CD4-positive, alpha-beta T cell treated with Interleukin-12 subunit alpha and Interleukin-12 subunit beta, for 1 hour (primary cell): ENCODE data around the gene TRPM2.

Source experiments
- DNase-seq: peaks from one replicate; pipeline ENCODE4 v3.0.0-alpha.2; 2020

TRPM2 gene

DNA sequence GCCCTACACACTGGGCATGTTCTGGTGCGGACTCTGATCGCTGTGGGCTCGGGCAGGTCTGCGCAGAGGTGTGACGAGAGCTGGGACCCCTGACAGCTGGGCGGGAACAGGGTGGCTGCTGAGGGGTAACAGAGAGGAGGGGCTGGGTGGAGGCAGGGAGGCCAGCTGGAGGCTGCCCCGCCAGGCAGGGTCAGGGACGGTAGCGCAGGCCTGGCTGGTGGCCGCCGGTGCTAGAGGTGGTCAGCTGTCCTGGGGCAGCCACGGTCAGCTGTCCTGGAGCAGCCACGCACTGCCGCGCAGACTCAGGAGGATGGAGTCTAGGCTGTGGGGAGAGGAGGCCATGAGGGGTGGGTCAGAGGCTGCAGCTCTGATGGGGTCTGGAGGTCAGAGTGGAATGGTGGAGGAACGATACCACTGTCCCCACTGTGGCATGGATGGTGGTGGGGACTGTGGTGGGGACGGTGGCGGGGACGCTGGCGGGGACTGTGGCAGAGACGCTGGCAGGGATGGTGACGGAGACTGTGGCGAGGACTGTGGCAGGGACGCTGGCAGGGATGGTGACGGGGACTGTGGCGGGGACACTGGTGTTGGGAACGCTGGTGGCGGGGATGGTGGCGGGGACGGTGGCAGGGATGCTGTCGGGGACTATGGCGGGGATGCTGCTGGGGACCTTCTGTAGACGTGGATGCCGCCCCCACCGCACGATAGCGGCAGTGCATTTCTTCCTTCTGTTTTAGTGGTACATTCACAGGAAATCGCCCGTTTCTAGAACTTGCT, 80.6 kb downstream of the TRPM2 start:
- no peak for DNase-seq

DNA sequence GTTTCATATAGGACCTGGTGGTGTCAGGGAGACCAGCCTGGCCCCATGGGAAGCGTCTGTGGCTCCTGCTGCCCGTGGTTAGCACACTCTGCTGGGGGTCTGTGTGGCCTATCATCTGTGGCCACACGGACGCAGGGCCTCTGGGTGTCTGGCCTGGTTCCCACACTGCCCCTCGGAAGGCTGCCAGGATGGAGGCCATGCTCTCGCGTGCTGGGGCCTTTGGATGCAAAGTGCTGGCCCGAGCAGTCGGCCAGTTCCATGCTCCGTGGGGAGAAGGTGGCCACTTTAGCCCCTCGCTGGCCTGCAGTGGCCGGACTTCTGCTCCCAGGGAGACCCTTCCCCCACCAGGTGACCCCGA, 81.1 kb downstream of the TRPM2 start:
- no peak for DNase-seq

- no peak for DNase-seq
Observed at GRCh38 chr21:44434936-44435635, 81.7 kb downstream of the TRPM2 start.

DNA sequence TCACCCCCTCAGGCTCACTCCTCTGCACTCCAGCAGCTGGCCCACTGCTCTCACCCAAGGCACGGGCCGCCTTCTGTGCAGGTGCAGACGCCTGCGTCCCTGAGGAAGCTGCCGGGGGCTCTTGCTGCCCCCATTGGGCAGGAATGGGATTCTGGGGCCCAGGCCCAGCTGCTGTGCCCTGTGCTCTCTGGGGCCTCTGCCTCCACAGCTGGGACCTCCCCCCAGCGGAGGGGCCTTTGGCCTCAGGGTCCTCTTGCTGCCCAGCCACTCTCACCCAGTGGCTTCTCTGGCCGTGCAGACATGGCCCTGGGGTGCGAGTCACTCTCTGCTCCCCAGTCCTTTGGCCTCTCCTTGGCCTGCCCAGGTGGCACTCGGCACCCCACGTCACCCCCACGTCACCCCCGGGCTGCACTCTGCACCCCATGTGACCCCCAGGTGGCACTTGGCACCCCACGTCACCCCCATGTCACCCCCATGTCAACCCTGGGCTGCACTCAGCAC, 82.7 kb downstream of the TRPM2 start:
- no peak for DNase-seq

DNA sequence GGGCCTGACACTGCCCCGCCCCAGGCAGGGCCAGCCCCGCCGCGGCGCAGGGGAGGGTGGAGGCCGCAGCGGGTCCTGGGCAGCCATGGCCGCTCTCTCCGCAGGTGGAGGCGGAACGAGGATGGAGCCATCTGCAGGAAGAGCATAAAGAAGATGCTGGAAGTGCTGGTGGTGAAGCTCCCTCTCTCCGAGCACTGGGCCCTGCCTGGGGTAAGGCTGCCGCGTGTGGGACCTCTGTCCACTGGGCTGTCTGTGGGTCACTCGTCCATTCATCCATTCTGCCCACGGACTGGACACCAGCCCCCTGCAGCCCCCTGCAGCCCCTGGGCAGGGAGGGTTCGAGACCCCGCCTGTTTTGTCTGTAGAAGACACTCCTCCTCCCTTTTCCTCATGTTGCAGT, 83.5 kb downstream of the TRPM2 start:
- DNase-seq: no peak

DNA sequence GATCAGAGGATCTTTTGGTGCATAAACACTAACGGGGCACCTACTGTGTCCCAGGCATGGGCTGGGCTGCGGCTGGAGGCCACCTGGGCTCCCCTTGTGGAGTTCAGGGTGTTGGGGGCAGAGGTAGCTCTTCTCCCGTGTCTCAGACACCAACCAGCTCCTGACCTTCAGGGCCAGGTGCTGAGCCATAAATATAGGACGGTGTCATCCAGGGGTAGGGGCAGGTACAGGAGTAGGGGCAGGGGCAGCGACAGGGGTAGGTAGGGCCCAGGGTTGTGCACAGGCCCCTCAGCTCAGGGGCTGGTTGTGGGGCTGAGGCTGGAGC, 83.9 kb downstream of the TRPM2 start:
- DNase-seq: no peak

DNA sequence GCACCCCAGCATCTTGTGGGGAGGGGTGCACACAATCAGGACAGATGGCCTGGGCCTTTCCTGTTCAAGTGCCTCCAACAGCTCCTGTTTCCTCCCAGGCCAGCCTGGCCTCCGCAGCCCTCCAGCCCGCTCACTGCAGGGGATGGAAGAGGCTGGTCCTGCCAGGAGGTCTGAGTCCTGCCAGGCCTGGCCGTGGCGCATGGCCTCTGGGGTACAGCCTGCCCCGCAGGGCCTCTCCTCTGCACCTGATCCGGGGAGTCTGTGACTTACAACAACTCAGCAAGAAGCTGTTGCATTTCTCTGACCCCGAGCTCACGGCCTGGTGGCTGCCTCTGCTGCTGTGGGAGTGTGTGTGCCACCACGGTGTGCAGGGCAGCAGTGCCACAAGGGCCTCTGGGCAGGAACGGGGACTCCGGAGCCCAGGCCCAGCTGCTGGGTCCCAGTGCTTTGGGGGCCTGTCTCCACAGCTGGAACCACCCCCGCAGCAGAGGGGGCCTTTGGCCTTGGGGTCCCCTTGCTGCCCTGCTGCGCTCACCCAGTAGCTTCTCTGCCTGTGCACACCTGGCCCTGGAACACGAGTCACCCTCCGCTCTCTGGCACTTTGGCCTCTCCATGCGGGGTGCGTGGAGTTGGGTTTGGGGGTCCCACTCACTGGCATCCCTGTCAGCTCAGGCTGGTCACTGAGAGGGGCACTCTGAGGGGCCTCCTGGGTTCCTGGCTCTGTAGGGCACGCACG, 84.4 kb downstream of the TRPM2 start:
- DNase-seq: no peak

DNA sequence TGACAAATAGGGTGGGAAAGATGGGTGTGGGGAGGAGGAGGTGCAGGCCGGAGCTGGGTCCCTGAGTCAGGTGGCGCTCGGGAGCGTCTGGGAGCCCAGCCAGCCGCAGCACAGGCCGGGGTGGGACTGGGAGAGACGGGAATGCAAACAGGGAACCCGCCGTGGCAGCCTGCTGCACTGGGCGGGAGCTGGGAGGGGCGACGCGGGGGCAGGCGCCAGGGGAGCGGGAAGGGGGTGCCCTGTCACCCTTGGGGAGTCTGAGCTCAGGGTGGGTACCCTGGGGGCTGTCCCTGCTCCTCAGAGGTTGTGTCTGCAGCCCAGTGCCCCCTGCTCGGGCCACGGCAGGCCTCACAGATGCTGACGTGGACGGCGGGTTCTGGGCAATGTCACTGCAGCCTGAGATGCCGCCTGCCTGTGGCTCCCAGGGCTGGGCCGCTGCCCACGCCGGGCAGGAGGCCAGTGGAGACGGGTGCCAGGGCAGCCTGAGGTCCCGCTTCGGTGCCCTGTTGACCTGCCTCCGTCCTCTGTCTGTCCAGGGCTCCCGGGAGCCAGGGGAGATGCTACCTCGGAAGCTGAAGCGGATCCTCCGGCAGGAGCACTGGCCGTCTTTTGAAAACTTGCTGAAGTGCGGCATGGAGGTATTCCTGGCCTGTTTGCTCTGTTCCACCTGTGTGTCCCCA, 85.2 kb downstream of the TRPM2 start:
- DNase-seq: no peak

DNA sequence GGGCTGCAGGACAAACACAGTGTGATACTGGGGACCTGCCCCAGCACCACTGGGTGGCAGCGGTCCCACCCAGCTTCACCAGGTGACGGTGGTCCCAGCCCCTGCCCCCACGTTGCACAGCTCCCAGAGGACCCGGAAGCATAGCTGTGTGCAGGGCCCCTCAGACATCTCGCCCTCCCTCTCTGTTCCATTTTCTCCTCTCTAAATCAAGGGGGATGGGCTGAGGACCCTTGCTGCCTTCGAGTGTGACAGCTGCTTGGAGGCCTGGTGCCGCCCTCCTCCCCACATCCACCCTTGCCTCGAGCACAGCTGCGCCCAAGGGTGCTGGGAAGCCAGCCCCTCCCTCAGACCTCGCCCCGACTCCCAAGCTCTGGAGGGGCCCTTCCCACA, 85.8 kb downstream of the TRPM2 start:
- DNase-seq: no peak

DNA sequence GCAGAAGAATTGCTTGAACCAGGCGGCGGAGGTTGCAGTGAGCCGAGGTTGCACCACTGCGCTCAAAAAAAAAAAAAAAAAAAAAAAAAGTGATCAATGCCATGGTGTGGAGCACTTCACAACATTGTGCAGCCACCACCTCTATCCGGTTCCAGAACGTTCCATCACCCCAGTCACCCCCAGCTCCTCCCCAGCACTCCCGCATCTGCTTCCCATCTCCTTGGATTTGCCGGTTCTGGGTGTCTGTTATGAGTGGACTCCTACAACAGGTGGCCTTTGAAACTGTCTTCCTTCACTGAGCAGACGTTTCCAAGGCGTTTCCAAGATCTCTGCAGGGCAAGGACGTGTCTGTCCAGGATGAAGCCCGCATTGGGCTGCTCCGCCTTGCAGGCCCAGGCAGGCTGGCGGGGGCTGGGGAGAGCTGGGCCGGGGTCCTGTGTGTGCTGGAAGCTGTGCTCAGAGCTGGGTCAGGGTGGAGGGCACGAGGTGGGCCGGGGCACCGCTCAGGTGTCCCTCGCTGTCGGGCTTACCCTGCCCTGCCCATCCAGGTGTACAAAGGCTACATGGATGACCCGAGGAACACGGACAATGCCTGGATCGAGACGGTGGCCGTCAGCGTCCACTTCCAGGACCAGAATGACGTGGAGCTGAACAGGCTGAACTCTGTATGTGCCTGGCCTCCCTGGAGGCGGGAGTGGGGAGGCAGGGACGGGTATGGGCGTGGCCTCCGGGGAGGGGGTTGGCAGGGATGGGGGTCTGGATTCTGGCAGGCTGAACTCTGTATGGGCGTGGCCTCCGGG, 87.0 kb downstream of the TRPM2 start:
- DNase-seq: no peak

DNA sequence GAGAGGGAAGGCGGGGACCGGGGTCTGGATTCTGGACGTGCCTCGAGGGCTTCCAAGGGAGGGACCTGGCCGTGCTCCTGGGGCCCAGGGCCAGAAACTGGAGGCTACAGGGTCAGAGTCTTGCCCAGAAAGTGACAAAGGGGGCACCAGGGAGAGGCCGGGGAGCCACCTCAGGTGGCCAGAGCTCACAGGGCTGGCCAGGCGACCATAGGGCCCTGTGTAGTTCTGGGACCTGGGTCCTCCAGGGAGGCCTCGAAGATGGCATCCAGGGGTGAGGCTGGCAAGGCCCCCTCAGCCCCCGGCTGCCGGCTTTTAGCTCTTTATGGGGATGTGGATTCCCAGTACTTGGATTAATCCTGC, 87.6 kb downstream of the TRPM2 start:
- DNase-seq: no peak

DNA sequence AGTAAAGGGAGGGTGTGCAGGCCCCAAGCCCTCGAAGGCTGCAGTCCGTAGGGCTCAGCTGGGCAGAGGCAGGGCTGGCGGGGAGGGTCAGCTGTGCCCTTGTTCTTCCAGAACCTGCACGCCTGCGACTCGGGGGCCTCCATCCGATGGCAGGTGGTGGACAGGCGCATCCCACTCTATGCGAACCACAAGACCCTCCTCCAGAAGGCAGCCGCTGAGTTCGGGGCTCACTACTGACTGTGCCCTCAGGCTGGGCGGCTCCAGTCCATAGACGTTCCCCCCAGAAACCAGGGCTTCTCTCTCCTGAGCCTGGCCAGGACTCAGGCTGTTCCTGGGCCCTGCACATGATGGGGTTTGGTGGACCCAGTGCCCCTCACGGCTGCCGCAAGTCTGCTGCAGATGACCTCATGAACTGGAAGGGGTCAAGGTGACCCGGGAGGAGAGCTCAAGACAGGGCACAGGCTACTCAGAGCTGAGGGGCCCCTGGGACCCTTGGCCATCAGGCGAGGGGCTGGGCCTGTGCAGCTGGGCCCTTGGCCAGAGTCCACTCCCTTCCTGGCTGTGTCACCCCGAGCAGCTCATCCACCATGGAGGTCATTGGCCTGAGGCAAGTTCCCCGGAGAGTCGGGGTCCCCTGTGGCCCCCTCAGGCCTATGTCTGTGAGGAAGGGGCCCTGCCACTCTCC, 88.3 kb downstream of the TRPM2 start:
- DNase-seq: no peak

GRCh38 chr21:44442266-44443125, 89.1 kb downstream of the TRPM2 start:
- DNase-seq: no peak

DNA sequence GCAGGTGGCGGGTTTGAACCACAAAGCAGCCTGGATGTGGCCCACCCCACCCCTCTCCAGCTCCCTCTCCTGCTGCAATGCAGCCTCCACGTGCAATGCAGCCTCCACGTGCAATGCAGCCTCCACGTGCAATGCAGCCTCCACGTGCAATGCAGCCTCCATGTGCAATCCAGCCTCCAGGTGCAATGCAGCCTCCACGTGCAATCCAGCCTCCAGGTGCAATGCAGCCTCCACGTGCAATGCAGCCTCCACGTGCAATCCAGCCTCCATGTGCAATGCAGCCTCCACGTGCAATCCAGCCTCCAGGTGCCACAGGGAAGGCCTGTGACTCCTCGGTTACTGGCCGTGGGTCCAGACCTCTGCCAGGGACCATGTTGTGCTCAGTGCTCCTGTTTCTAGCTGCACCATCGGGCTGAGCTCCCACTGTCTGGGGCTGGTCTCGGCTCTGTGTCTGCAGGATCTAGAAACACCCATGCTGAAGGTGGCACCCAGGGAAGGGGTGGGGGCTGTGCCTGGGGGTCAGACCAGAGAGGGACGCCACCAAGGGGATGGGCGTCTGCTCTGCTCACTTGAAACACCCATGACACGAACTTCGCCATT, 90.0 kb downstream of the TRPM2 start:
- no peak for DNase-seq

- DNase-seq: no peak
Observed at GRCh38 chr21:44443891-44444285, 90.5 kb downstream of the TRPM2 start.

DNA sequence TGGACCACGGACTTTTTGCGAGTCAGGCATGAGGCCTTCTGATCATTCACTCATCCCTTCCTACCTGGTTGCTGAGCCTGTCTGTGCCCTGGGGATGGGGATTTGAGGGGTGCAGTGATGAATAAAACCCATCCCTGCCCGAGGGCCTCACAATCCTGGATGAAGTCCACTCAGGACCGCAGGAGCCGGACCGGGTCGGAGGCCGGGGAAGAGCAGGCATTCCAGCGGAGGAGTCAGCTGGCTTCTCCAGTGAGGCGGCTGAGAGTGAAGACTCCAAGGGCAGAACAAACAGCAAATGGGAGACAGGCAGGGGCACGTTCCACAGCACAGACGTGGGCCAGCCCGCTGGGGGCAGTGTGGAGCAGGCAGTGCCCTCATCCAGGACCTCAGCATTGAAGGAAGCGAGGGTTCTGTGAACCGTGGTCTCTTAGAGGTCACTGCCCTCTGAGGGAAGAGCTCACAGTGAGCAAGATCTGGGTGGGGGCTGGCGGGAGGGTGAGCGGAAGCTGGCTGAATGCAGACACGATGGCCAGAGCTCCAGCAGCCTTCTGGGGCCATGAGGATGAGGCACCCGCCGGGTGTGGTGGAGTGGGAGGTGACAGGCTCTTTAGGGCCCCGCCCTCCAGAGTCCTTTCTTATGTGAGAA, 91.0 kb downstream of the TRPM2 start:
- no peak for DNase-seq

DNA sequence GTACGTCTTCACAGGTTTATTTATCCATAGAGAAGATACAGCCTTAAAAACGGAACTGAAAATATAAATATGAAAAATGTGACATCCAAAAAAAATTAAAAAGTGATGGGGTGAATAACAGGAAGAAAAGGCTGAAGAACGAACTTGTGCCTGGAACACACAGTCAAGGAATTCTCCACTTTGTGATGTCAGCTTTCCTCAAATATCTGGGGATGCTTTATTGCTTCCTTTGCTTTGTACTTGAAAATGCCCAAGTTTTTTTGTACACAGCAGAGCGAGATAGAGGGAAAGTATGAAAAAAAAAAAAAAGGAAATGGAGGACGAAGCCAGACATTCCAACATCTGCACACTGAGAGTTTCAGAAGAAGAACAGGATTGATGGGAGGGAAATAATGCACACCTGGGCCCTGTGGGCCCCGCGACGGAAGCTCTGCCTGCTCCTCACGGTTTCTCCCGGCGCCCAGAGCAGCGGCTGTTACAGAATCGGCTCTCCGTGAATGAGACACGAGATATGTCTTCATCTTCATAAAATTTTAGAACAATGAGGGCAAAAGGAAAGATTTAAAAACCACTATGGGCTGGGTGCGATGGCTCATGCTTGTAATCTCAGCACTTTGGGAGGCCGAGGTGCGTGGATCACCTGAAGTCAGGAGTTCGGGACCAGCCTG, 91.9 kb downstream of the TRPM2 start:
- no peak for DNase-seq

DNA sequence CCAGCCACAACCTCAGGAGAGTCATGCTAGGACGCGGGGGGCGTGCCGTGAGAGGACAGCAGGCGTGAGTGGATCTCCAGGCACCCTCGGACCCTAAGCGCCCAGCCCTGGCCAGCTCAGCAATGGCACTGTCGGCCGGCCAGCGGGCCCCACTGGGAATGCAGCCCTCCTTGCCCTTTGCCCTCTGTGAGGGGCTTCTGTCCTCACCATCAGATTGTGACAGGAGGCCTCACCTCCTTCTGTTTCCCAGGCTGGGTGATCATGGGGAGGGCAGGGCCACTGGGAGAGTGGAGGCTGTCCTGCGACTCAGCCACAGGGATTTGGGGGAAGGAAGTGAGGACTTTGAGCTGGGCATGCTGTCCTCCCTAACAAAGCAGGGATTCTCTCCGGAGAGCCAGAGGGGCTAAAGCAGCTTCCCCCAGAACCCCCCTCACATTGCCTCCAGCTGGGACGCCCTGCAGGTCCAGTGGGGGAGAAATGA, 95.3 kb downstream of the TRPM2 start:
- DNase-seq: no peak
